HG02938 (cell line): ENCODE data around the gene HEATR5A.
"Not testable (repeated sequence)": the region's sequence is repeated elsewhere in the genome, so short reads cannot be mapped to it uniquely, and the experiment has no call there.

Experiments used
- ATAC-seq: cut with Tn5 transposase; IDR thresholded peaks from one replicate; pipeline ENCODE4 v1.9.1; 2021; ENCODE audit warnings: mild to moderate bottlenecking, moderate library complexity; ENCODE audit not compliant: unreplicated experiment

The HEATR5A gene

DNA sequence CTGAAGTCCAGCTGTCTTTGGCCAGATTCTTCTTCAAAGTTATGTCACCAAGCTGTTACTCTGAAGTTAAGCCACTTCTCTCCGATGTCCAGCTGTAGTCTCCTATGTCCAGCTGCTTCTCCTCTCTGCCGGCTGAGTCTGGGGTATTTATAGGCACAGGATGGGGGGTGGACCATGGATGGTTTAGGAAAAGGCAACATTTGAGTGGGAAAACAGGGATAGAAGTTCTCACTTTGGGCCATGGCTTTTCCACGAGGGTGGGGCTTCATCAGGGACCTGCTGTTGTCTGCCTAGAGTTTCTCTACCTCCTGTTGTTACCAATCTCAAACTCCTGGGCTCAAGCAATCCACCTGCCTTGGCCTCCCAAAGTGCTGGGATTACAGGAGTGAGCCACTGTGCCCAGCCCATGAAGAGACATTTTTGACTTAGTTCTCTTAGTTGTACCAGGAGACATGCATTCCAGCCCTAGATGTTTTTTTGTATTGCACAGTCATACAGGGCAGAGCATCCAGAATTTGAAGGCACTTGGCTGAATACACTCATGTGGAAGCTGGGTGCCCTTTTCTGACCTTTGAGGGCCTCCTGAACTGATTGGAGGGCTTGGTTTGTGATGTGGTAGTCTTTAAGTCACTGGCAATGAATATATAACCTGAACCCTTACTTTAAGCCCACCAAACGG lies 132.9 kb downstream of the HEATR5A start:
- ATAC-seq = no peak

DNA sequence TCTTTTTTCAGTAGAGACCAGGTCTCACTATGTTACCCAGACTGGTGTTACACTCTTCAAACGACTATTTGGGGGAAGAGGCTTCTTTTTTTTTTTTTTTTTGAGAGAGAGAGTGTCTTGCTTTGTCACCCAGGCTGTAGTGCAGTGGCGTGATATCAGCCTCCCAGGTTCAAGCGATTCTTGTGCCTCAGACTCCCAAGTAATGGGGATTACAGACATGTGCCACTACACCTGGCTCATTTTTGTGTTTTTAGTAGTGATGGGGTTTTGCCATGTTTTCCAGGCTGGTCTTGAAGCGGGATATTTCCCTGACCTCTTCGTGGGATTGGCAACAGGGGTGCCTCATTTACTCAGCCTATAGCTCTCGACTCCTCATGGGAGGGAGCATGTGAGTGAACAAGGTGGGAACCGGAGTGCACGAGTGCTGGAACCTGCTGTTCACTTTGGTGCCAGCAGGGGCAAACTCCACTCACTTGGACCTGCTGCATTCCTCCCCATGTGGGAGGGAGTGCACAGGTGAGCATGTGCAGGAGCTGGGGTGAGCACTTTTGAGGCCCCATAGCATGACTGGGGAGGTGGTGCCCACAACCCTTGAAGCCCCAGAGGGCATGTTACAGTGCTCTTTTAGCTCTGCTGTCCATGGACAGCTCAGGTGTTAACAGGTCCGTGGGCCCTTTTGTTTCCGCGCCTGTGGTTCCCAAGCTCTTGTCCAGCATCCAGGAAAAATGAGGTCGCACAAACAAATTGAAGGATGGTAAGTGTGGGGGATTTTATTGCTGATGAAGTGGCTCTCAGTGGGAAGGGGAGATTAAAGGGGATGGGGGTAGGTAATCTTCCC lies 133.7 kb downstream of the HEATR5A start:
- no peak for ATAC-seq

DNA sequence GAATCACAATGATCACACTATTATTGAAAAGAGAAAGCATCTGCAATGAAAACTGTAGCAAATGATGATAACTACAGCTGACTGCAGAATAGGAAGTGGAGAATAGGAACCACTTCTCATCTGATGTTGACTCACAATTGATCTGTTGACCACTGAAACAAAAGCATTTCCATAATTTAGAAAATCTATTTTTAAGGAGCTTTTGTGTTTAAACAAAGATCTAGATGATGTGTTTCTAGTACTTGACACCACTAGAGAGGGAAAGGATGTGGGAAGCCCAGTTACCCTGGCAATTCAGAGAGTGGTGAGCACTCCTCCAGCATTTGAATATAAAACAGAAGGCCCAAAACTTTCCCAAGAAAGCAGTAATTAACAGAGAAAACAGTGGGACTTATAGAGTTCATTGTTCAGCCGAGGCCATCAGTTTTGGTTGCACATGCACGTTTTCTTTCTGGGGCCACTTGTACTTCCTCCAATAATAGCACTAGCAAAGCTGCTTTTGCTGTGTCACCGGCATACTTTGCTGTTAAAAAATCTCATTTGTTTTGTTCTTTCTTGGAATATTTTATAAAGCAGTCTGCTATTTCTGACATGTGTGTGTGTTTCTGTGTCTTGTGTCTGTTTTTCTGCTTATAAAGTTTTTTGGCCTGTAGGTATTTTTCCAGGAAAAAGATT lies 136.6 kb downstream of the HEATR5A start:
- peak; percentile 77 for ATAC-seq

DNA sequence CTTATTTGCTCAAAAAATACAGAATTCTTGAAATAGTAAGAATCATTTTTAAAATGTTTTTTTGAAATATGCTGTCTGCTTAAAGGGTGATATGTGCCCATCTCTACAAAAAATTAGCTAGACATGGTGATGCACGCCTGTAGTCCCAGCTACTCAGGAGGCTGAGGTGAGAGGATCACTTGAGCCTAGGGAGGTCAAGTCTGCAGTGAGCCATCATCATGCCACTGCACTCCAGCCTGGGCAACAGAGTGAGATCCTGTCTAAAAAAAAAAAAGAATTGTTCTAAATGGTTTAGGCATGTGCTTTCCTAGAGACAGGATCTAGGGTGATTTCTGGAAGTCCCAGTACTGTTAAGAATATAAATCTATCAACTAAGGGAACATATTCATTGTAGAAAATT lies 137.2 kb downstream of the HEATR5A start:
- ATAC-seq = no peak

DNA sequence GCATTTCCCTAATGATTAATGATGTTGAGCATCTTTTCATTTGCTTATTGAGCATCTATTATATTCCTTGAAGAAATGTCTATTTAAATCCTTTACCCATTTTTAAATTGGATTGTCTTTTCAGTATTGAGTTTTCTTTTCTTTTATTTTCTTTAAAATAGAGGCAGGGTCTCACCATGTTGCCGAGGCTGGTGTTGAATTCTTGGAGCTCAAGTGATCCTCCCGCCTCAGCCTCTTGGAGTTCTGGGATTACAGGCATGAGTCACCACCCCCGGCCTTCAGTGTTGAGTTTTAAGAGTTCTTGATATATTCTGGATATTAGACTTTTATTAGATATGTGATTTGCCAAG lies 139.5 kb downstream of the HEATR5A start:
- no peak for ATAC-seq

DNA sequence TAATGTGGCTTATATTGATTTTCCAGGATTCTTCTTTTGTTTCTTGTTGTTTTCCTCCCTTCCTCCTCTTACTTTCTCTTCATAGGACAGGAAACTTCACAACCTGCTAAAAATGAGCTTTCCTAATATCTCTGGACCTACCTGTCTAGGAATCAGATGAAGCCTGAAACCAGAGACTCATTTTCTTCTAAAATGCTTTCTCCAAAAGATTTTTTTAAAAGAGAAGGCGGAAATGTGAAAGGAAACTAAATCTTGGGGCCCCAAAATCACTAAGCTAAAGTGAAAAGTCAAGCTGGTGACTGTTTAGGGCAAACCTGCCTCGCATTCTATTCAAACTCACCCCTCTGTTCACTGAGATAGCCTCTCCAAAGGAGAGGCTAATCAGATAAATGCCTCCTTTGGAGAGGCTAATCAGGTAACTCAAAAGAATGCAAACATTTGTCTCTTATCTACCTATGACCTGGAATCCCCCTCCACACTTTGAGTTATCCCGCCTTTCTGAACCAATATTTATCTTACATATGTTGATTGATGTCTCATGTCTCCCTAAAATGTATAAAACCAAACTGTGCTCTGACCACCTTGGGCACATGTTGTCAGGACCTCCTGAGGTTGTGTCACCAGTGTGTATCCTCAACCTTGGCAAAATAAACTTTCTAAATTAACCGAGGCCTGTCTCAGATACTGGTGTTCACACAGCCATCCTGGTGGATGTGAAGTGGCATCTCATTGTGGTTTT lies 140.0 kb downstream of the HEATR5A start:
- ATAC-seq = no peak

DNA sequence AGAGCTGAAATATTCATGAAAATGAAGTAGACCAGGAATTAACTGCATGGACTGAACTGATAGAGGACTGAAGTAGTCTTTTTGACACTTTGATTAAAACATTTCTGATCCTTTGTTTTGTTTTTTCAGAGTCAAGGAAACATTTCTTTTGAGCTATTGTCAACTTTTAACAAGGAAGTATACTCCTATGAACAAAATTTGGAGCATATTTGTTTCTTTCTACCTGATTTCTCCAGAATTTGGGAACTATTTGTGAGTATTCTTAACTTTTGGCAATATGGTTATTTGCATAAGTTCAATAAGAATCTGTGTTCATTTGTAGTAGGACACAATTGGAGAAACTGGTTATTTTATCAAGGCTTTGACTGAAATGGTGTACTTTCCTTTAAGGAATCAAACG lies 141.5 kb downstream of the HEATR5A start:
- ATAC-seq = no peak

DNA sequence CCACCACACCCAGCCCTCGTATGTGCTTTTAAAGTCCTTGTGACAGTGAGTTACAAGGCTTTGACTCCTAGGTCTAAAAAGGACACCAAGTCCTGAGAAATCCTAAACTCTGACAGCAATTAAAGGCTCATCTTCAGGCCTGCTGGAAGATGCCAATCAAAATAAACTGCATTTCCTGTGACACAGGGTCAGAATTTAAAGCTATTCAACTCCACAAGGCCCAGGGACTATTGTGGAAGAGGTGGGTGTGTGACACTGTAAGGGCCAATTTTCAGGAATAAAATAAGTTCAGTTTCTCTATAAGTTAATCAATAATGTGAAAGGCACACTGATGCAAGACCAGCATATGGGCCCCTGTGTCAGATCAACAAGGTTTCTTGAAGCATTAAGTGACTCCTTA lies 143.3 kb downstream of the HEATR5A start:
- no peak for ATAC-seq

DNA sequence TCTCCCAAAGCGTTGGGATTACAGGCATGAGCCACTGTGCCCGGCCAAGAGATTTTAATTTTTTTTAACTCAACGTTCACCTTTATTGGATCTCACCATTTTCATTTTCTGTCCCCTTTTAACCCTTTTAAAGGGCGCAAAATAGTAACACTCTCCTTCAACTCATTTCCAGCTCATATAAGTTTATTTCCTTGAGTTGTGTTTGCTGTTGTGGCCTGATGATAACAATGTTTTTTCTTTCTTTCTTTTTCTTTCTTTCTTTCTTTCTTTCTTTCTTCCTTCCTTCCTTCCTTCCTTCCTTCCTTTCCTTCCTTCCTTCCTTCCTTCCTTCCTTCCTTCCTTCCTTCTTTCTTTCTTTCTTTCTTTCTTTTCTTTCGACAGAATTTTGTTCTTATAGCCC lies 143.9 kb downstream of the HEATR5A start:
- not testable (repeated sequence) for ATAC-seq

DNA sequence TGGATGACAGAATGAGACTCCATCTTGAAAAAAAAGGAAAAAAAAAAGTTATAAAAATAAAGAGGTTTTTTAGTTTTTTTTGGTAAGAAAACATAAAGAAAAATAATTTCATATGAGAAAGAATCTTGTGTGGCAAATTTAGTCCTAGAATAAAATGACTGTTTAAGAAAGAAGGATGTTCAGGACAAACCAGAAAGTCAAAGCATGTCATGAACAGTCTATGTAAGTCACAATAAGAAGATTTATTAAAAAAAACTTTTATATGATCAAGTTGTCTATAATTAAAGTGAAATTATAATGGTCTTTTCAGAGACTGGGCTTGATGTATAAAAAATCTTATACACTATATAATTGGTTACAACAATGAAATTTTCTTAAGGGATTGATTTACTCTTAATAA lies 144.6 kb downstream of the HEATR5A start:
- no peak for ATAC-seq

DNA sequence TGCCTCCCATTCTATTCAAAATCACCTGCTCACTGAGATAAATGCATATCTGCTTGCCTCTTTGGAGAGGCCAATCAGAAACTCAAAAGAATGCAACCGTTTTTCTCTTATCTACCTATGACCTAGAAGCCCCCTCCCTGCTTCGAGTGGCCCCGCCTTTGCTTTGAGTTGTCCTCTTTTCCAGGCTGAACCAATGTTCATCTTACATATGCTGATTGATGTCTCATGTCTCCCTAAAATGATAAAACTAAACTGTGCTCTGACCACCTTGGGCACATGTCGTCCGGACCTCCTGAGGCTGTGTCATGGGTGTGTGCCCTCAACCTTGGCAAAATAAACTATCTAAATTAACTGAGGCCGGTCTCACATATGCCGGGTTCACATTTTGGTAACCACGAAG lies 148.7 kb downstream of the HEATR5A start:
- no peak for ATAC-seq

DNA sequence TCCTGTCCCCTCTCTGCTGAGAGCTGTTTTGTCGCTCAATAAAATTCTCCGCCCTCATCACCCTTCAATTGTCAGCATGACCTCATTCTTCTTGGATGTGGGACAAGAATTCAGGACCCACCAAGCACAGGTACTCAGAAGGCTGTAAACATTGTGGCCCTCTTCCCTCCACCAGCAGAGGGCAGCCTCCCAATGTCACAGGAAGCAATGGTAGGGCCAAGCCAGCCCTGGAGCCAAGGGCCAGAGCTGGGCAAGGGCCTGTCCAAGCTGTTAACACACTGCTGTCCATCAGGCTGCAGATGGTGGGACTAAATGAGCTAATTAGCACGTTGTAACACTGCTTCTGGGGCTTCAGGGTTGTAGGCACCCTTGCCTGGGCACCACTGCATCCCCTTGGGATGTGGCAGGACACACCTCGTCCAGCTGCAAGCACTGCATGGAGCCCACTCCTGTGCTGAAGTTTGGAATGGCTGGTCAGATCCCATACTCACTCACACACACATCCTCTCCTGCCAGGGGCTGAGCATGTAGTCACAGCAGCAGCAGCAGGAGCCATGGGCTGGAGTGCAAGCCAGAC lies 150.1 kb downstream of the HEATR5A start:
- ATAC-seq = no peak

DNA sequence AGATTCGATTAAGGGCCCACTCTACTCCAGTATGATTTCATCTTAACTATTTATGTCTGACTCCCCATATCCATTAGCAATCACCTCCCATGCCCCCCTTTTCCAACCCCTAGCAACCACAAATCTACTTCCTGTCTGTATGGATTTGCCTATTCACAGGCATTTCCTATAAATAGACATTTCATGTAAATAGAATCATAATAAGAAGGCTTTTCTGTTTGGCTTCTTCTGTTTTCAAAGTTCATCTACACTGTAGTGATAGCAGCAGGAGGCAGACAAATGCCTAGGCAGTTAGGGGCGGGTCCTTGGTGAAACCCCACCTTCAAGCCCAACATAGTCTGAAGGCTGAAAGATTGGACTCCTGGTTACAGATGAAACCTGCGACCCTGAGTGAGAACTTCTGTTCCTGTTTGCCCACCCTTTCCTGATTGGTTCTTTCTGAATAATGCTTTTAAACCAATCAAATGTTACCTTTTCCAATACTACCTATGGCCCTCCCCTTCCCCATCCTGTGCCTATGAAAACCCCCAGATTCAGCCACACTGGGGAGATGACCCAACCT lies 150.6 kb downstream of the HEATR5A start:
- no peak for ATAC-seq

DNA sequence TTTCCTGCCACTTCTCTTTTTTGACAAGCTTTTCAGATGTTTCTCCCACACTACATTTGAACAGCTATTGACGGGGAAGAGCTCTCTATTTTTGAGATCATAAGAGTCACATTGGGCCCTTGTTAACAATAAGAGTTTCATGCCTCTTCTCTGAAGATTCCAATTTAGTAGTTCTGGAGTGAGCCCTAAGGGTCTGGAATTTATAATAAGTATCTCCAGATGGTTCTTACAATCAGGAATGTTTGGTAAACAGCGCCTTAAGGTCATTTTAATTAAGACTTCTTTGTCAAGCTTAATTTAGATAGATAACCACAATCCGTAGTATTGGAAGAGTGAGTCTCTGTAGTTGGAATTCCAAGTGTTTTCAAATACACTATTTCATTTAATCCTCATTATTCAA lies 152.1 kb downstream of the HEATR5A start:
- no peak for ATAC-seq

DNA sequence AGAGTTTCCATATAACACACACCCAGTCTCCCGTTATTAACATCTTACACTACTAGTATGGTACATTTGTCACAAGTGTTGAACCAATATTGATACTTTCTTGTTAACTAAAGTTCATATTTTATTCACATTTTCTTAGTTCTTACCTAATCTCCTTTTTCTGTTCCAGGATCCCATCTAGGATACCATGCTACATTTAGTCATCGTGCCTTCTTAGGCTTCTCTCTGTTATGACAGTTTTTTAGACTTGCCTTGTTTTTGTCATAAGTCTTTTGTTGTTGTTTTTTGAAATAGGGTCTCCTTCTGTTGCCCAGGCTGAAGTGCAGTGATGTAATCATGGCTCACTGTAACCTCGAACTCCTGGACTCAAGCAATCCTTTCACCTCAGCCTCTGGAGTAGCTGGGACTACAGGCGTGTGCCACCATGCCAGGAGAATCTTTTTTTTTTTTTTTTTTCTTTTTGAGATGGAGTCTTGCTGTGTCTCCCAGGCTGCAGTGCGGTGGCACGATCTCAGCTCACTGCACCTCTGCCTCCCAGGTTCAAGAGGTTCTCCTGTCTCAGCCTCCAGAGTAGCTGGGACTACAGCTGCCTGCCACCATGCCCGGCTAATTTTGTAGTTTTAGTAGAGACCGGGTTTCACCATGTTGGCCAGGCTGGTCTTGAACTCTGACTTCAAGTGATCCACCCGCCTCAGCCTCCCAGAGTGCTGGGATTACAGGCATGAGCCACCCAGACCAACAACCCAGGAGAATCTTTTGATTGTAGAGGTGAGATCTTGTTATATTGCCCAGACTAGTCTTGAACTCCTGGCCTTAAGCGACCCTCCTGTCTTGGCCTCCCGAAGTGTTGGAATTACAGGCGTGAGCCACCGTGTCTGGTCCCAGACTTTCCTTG lies 153.7 kb downstream of the HEATR5A start:
- ATAC-seq = no peak

DNA sequence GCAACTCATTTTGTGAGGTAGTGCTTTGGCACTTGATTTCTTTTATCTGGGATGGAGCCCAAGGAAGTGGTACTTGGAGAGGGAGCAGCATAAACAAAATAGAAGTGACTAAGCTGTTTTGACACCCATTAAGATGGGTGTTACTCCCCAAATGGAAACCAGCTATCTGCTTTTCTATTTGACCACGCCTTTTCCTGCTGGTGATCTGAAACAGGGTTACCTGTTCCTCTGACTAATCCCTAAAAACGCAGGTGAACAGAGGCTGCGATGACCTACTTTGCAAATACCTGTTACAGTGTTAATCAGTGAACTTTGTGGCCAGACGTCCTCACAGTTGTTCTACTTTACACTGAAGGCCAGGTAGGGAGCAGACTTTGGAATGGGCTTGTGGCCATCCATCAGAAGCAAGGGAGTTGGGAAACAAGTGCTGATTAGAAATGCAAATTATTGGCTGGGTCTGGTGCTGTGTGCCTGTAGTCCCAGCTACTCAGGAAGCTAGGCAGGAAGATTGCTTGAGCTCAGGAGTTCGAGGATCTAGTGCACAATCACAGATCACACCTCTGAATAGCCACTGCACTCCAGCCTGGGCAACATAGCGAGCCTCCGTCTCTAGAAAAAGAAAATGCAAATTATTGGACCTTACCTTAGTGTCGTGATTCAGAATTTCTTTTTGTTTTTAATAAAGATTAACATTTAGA lies 154.5 kb downstream of the HEATR5A start:
- ATAC-seq = no peak

DNA sequence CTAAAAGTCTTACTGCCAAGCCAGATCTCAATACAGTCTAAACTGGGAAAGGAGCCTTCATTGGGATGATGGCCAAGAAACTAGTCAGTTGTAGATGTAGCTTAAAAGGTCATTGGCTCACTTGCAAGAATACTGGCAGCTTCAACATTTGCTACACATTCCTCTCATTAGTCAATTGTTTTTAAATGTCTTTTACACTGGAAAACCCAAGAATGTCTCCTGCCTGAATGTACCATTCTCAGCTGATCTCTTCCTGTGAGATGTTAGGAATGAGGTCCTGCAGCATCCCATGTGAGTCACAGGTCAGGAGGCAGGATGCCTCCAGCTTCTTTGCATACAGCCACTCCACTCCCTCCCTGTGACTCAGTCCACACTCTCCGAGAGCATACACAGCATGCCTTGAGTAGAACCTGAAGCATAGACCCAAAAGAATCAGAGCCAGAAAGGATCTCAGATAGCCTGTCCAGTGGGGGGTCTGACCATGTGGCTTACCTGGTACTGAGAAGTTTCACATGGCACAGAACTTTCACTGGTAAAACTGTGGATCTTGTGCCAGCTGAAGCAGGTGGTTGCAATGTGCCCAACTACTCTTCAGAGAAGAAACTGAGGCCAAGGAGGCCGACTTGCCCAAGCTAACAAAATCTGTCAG lies 156.7 kb downstream of the HEATR5A start:
- ATAC-seq = no peak

DNA sequence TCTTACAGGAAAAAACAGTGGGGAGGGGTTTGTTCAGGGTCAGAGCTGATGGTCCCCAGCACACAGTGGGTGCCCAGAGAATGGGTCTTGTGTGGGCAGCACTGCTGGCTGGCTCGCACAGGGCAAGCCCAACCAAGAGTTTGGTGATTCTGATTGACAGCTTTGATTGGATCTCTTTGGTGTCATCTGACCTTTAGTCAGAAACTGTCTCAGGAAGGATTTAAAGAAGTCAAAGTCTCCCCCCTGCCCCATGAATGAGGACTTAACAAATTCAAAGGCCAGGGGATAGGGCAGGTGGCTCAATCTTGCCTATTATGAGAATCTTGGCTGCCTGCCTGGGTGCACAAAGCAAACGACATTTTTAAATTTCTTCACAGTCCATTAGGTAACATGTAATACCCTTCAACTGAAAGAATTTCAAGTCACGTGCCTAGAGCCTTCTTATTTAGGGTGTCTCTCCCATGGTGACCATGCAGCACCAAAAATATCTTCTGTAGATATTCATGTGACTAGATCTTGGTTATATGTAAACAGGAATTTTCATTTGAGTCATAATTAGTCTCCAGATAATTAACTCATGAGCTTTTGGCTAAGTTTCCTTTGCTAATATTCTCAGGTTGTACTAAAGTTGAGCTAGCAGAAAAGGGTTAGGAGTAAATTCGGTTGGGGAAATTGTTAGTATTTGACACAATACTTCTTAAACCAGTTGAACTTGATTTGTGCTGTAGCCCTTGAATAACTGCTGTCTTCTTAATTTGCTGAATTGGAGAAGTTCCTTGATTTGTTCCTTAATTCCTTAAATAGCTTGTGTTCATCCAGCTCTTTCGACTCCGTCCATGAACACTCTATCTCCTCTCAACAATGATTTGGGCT lies 158.3 kb downstream of the HEATR5A start:
- no peak for ATAC-seq
